Measurements from ENCODE around the gene GRM7. TPM values are rescaled to one million over a fixed set of nuclear protein-coding genes. Genes with fewer than 3 reads are reported as not detected.

GRM7 gene
- total and polyA plus RNA-seq, 9 of the 15 experiments (the other 6 are each of a cell fraction or from before 2014, with no cell fraction given) = not detected

DNA sequence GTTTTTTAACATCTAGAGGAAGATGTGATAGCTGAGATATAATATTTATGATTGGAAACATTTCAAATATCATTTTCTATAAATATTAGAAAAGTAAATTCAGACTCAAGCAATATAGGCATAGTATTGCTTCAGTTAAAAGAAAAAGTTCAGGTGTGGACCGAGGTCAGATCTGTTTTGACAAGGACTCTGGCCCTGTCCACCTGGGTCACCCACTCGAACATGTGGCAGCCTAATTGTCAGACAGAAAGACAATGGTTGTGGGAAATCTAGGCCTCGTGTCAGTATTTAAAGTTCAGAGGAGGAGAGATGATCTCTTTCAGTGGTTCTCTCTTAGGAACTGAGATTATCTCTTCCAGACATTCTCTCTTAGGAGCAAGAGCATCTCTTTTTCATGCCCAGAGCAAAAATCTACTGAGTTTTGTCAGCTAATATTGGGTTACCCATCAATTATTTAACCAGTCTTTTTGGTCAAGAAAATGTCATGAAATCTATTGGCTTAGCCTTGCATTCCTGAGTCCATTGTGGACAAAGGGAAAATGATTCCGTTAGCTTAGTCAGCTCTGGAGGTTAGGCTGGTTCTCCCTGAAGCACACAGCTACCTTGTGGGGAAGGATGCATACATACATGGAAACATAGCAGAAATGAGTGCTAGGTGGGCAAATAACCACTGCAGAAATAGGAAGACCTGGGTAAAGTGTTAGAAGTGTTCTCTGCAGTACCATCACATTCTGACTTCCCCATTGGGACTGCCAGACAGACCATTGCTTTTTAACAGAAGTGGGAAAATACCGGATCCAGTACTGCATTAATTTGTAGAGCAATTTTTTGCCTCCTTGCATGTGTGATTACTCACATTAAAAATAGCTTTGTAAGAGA is 343.3 kb downstream of the GRM7 start:
- no peak for FAIRE-seq
- POLR2A ChIA-PET = no interaction called here
- H3K9me3 ChIP-seq (replicated peaks; ENCODE audit: control insufficient read depth, insufficient read depth, low read depth, low read length) = no peaks in the 10 kb centered on the region

More for the DNA sequence above, 343.3 kb downstream of the GRM7 start:
- intact Hi-C loops (cut with micrococcal nuclease) = no loop called here
- H3K9ac ChIP-seq (ENCODE audit: insufficient read depth in 1 of 2, low read depth in 2 of 2, low read length in 2 of 2) = no peak overlapping the region
- no peaks in the 10 kb centered on the region for H3K36me3 ChIP-seq (ENCODE audit: control insufficient read depth, insufficient read depth, low read length)
- no peak overlapping the region for H3K4me3 ChIP-seq
- no peaks in the 10 kb centered on the region for H3K27me3 ChIP-seq (ENCODE audit: control insufficient read depth in 2 of 2, insufficient read depth in 2 of 2, low read length in 2 of 2)
- CTCF ChIA-PET (ENCODE audit: low intra/inter-chr PET ratio) = no interaction called here
- no peaks in the 10 kb centered on the region for H3K9me1 ChIP-seq (ENCODE audit: control insufficient read depth, insufficient read depth, low read length)
- H2AFZ ChIP-seq (ENCODE audit: low read depth, low read length) = no peak overlapping the region
- H3K4me1 ChIP-seq (replicated peaks in 1 of 2; ENCODE audit: control insufficient read depth in 2 of 2, insufficient read depth in 2 of 2, low read length in 2 of 2) = no peaks in the 10 kb centered on the region
- ATAC-seq (no peak), DNase-seq (ENCODE audit: extremely low read depth in 1 of 4, low spot score in 3 of 4) (no peak)
- no peaks in the 10 kb centered on the region for H4K20me1 ChIP-seq (replicated peaks; ENCODE audit: control insufficient read depth, insufficient read depth, low read length)
- no peak overlapping the region for H3K4me2 ChIP-seq (ENCODE audit: insufficient read depth, low read length)
- in situ Hi-C loops (cut with MboI) = no loop called here
- 2% methylated on average over 5 of the region's 5 CpGs for WGBS (ENCODE audit: insufficient coverage, low coverage, missing lambda C conversion rate)
- no peak overlapping the region for H3K27ac ChIP-seq (ENCODE audit: extremely low read depth, low read depth, low read length)
- TF ChIP-seq SP1 (CRISPR knock-in tag; IDR thresholded peaks at IDR 0.05) = no peak
- TF ChIP-seq, protein P1, sequence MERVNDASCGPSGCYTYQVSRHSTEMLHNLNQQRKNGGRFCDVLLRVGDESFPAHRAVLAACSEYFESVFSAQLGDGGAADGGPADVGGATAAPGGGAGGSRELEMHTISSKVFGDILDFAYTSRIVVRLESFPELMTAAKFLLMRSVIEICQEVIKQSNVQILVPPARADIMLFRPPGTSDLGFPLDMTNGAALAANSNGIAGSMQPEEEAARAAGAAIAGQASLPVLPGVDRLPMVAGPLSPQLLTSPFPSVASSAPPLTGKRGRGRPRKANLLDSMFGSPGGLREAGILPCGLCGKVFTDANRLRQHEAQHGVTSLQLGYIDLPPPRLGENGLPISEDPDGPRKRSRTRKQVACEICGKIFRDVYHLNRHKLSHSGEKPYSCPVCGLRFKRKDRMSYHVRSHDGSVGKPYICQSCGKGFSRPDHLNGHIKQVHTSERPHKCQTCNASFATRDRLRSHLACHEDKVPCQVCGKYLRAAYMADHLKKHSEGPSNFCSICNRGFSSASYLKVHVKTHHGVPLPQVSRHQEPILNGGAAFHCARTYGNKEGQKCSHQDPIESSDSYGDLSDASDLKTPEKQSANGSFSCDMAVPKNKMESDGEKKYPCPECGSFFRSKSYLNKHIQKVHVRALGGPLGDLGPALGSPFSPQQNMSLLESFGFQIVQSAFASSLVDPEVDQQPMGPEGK (CRISPR knock-in tag; IDR thresholded peaks at IDR 0.05; ENCODE audit: borderline replicate concordance) = no peak
- no peak for TF ChIP-seq NFE2 (IDR thresholded peaks at IDR 0.05; ENCODE audit: low read depth)
- TF ChIP-seq FOXA3 (CRISPR knock-in tag; conservative IDR thresholded peaks at IDR 0.05 in 1 of 2, IDR thresholded peaks at IDR 0.05 in 1 of 2) = no peak
- no peak for TF ChIP-seq ZNF324 (CRISPR knock-in tag; IDR thresholded peaks at IDR 0.05)
- TF ChIP-seq RAD21 (CRISPR knock-in tag; conservative IDR thresholded peaks at IDR 0.05 in 1 of 2, IDR thresholded peaks at IDR 0.05 in 1 of 2) = no peak
- TF ChIP-seq, protein P2, sequence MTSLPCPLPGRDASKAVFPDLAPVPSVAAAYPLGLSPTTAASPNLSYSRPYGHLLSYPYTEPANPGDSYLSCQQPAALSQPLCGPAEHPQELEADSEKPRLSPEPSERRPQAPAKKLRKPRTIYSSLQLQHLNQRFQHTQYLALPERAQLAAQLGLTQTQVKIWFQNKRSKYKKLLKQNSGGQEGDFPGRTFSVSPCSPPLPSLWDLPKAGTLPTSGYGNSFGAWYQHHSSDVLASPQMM (CRISPR knock-in tag; IDR thresholded peaks at IDR 0.05) = no peak
- TF ChIP-seq BDP1 (IDR thresholded peaks at IDR 0.05; ENCODE audit: insufficient read depth, insufficient read length) = no peak
- TF ChIP-seq ILK (tag; IDR thresholded peaks at IDR 0.05; ENCODE audit: borderline replicate concordance, low read depth) = no peak
- BruUV-seq (replicated peaks) = no TSS peak
- H3K79me2 ChIP-seq (ENCODE audit: control insufficient read depth, insufficient read depth, low read length) = no peaks in the 10 kb centered on the region

Measured in K562 (cell line).